ENCODE data around the gene ZNF710.

ZNF710 gene

DNA sequence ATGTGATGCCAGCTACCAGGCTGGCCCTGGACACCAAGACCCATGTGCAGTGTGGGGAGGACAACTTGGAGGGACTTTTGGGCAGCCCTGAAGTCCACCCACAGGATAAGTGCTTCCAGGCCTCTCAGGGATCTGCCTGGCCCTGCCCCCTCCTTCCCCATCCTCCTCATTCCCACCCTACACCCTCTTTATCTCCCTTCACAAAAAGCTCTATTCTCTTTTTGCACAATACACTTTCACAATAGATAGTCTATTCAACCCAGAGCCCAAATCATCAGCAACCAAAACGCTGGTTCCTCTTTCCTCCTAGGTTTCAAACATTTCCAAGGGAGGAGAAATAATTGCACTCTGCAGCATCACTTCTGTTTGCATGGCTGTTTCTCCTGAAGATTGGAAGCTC, 7.8 kb upstream of the ZNF710 start:
- DNase-seq = no peak

DNA sequence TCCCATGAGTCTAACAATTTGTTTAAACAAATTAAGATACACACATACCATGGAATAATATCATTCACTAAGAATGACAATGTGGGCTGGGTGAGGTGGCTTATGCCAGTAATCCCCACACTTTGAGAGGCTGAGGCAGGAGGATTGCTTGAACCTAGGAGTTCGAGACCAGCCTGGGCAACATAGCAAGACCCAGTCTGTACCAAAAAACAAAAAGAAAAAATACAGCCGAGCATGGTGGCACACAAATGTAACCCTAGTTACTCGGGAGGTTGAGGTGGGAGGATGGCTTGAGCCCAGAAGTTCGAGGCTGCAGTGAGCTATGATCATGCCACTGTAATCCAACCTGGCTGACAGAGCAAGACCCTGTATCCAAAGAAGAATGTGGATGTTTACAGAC, 4.0 kb upstream of the ZNF710 start:
- no peak for DNase-seq

DNA sequence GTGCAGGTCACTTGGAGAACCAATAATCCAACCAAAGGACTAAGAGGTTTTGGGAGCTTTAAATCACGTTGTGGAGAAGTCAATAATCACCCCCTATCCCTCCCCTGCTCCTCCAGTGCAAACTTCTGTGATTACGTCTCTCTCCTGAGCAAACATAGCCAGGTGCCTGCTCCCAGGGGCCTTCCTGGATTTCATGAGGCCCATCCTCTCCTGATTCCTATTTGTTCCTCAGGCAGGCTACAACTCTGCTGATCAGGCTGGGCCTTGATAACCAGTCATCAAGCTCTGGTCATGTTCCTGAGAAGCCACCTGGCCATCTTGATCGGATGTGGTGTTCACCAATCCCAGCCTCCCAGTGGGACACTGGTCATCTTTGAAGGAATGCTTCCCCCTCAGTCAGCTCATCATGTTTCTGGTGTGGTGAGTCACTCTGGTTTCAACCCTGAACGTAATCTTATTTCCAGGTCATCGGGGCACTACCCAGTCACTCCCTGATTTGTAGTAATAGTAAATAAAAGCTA, 2.9 kb upstream of the ZNF710 start:
- no peak for DNase-seq

DNA sequence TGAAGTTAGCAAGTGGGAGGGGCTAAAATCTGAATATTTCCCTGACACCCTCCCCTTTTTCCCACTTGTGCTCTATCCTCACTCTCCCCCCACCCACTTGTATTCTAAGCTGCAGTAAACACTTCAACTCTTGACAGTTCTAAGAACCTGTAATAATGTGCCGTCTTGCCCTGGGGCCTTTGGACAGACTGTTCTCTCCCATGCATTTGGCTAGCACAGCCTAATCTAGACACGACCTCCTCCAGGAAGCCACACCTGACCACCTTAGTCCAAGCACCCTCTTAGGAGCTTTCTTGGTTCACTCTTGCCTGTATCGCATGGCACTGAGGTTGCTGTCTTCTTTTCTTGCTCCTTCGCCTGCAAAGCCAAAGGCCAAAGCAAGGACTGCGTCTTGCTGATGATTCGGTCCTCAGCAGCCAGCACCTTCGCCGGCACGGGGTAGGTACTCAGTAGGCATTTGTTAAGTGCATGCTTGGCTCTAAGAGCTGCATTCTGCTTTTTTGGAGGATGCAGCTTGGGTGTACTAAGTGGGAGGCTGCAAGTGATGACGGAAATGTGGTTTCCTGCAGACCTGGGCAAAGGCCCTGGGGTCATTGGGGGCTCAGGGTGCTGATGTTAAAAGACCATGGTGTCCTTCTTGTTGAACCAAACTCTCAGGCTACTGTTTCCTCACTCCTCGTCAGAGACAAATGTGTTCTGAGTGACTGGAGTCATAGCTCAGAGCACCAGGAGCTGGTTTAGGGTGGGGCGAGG, 2.0 kb upstream of the ZNF710 start:
- no peak for DNase-seq

- no peak for DNase-seq
Measured at GRCh38 chr15:89999676-90000185, 1.4 kb upstream of the ZNF710 start.

DNA sequence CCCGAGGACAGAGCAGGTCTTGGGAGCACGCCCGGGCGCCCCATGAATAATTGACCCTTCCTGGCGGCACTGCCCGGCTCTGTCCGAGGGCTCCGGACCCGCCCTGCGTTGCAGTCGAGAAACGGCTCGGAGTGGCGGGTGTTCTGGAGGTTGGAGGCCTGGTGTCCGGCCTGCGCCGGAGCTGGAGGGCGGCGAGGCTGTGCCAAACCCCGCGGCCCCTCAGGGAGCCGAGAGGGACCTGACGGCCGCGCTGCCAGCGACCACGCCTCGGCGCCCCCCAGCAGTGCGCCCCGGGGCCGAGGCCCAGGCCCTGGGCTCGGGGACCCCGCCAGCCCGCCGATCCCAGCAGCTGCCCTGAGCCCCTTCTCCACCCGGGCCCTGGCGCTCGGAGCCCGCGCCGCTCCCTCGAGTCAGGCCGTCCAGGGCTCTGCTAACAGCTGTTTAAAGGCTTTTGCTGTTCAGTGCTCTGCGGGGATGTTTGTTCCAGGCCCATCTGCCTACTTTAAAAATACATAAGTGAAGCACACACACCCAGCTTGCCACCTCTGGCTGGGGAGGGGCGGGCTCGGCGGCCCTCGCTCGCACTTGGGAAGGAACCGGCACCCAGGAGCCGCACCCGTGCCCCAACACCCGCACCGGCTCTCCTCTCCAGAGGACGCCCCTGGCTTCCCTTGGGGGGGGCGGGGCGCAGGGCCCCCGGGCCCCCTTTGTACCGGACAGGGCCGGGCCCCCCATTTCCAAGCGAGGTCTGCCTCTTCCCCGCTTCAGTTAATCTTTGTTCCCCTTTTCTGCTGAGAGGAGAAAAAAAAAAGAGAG, 730 bp upstream of the ZNF710 start:
- DNase-seq = peak in 1 of 2 donors; percentile 18

DNA sequence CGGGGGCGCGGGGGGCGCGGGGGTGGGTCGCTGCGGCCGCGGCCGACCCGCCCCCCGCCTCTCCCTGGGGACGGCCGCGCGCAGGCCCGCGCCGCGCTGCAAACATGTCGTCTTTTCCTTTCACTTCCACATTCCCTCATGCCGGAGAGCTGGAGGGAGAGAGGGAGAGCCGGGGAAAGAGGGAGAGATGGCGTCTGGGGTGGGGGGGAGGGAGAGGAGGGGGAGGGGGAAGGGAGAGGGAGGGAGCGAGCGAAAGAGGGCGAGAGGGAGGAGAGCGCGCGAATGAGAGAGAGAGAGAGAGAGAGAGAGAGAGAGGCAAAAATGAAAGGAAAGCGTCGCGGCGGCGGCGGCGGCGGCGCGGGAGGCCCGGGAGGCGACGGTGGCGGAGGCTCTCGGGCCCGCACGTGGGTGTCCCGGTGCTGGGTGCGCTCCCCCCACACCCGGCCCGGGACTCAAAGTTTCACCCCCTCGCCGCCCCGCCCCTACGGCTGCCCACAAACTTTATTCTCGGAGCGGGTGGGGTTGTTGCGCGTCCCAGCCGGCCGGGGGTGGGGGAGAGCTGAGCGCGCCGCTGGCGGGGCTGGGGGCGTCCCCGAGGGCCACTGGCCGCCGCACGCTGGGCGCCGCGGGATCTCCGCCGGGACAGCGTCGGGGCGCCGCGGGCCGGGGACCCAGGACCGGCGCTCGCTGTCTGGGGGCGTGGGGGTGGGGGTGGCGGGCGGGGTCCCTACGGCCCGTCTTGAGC, 731 bp downstream of the ZNF710 start:
- peak; percentile 72 to 73 for DNase-seq

DNA sequence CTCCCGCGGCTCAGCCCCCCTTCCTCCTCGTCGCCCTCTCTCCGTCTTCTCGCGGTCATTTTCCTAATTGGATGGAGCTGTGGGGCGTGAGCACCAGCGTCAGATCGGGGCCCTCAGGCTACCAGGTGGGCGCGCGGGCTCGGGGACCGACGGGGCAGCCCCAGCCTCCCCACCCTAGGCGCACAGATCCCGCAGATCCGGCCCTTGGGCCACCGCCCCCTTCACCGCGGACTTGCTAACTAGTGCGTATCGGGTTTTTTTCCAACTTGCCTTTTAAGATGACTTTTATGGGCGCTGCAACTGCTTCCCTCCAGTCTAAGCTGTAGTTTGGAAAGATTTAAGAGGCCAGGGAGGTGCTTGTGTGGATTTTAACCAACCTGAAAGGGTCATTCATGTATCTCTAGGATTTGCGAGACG, 1.3 kb downstream of the ZNF710 start:
- peak; percentile 44 to 62 for DNase-seq

DNA sequence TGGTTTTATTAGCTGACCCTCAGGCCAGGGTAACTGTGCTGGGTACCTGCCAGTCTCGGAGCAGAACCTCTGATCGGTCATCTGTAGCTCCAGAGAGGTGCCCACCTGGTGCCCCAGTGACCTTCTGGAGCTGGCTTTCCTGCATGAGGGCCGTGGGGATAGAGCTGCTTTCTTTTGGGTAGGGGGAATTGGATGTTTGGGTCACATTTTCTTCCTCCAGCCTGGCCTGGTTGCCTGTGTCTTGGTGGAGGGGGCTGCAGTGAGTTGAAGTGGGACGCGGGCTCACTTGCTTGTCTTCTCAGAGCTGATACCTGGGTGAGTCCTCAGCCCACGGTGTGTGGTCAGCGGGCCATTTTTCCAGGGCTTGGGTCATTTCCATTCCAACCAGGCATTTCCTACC, 2.6 kb downstream of the ZNF710 start:
- no peak for DNase-seq

- no peak for DNase-seq
Measured at GRCh38 chr15:90004252-90004651, 3.1 kb downstream of the ZNF710 start.

- peak; percentile 45 to 57 for DNase-seq
Measured at GRCh38 chr15:90004671-90005070, 3.5 kb downstream of the ZNF710 start.

DNA sequence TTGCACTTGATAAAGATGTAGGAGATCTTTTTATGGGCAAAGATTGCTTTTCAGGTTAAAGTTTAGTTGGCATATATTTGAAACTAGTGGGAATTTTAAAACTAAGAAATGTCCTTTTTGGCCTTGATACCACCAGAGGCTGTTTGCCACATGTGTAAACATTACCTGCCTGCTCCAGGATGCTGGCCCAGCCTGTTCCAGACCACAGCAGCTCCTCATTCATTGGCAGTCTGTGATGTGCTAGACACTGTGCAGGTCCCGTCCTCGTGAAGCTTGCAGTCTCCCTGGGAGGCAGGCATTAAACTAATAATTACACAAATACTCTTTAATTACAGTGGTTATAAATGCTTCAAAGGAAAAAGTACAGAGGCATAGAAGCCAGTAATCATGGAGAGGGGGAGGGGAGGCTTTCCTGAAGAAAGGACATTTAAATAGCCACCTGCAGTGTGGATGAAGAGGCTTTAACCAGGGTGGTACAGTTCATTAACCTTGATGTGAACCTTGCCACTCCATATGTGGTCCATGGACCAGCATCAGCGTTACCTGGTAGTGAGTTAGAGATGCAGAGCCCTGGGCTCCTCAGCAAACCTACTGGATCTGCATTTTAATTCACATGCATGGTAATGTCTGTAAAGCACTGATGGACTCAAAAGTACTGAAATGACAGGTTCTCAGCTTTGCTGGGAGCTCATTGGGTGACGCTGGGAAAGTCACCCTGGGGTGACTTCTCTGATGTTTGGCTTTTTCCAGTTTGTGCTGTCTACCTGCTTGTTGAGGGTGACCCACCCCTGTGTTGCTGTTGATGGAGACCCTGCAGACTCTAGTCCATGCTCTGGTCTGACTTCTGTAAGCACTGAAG, 5.3 kb downstream of the ZNF710 start:
- no peak for DNase-seq

- no peak for DNase-seq
Measured at GRCh38 chr15:90007076-90007460, 5.9 kb downstream of the ZNF710 start.

GRCh38 chr15:90008607-90009006, 7.5 kb downstream of the ZNF710 start:
- DNase-seq = no peak

DNA sequence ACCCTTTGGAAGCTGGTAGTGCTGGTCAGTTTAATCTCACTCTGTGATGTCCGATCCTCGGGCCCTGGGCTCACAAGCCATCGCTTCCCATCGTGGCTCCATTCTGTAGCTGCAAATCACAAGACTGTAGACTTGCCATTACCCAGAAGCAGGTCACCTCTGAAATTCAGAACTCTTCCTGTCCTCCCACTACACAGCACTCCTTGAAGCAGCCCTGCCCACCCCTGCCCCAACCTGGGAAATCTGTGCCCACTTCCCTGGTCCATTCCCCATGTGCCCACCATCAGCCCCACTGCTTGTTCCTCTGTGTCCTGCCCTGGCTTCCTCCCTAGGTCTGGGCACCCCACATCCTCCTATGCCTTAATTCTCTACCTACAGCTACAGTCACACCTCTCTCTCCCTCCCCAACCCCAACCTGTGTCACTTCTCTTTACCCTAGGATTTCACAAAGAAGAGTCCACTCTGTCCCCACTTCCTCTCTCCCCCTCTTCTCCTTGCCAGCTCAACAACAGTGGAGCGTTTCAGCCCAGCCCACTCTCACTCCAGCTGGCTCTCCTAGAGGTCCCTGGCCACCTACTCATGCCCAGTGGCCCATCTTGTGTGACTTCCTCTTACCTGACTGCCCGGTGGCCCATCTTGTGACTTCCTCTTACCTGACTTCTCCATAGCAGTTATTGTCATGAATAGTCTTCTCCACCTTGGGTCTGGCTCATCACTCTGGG, 8.3 kb downstream of the ZNF710 start:
- DNase-seq = no peak

DNA sequence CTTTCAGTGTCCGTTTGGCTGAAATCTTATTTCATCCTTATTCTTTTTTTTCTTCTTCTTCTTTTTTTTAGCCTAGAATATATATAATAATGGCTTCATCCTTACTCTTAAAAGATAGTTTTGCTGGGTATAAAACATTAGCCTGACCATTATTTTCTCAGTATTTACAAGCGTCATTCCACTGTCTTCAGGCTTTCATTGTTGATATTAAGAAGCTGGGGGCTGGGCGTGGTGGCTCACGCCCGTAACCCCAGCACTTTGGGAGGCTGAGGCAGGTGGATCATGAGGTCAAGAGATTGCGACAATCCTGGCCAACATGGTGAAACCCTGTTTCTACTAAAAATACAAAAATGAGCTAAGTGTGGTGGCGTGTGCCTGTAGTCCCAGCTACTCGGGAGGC, 10.6 kb downstream of the ZNF710 start:
- no peak for DNase-seq

- no peak for DNase-seq
Measured at GRCh38 chr15:90013503-90013937, 12.4 kb downstream of the ZNF710 start.

DNA sequence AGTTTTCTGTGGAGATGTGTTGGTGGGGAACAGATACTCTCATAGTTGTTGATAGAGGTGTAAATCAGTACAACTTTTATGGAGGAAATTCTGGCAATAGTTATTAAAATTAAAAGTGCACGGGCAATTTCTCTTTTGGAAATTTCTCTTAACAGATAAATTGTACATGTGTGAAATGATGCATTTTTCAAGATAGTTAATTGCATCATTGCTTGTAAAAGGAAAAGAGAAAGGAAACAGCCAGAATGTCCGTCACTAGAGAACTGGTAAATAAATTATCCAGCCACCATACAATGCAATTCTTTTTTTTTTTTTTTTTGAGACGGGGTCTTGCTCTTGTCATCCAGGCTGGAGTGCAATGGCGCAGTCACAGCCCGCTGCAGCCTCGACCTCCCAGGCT, 14.2 kb downstream of the ZNF710 start:
- DNase-seq = no peak

DNA sequence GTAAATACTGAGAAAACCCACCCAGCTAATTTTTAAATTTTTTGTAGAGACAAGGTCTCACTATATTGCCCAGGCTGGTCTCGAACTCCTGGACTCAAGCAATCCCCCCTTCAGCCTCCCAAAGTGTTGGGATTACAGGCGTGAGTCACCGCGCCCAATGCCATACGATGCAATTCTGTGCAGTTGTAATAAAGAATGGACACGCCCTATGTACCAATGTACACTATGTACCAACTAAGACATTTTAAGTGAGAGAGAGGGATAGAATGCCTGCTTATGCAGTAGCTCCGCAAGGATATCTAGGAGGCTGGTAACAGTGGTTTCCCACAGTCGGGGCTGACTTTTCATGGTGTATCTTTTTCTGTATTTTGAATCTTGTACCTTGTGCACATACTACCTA, 14.6 kb downstream of the ZNF710 start:
- no peak for DNase-seq

DNA sequence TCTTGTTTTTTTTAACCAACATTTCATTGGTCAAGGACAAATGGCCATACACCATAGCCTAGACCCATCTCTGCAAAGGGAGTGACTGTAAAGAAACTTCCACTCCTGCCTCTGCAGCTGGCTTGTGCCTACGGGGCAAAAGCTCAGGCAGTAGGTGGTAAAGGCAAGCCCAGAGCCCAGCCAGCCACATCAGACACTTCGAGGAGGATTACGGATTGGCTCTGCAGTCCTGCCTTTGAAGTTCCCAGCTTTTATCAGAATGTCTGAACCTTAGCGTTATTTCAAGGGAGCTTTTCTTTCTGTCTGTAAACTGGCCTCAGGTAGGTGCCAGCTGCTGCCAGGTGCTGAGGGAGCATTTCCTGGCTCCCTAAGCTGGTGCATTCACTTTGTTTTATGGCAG, 15.6 kb downstream of the ZNF710 start:
- DNase-seq = no peak

DNA sequence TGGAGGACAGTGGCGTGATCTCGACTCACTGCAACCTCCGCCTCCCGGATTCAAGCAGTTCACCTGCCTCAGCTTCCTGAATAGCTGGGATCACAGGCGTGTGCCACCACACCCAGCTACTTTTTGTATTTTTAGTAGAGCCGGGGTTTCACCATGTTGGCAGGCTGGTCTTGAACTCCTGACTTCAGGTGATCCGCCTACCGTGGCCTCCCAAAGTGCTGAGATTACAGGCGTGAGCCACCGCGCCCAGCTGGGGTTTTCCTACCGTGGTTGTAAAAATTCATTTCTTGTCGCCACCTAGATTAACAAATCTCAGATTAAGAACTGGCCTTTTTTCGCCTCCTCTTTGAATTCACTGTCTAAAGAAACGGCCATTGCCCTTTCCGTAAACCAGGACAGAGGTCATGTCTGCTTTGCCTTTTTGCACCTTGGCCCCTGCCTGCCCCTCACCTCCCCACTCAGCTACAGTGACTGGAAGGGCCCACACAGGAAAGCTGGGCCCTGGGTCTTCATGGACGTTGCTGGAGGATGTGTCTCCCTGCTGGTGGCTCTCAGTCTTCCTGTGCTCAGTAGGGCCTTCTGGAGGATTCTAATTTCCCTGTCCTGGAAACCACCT, 17.2 kb downstream of the ZNF710 start:
- no peak for DNase-seq
